ENCODE results near the gene RNF181.
"Not testable (repeated sequence)": the region's sequence is repeated elsewhere in the genome, so short reads cannot be mapped to it uniquely, and the experiment has no call there.

Gene RNF181

GRCh38 chr2:85600951-85601770 is 5.6 kb downstream of the RNF181 start:
- H3K36me3 ChIP-seq (ENCODE audit: control insufficient read depth, insufficient read depth, low read length), result peaks cover 6% of the 10 kb centered on the region
- no peak overlapping the region for H3K4me3 ChIP-seq (ENCODE audit: low read length)
- peaks cover 28% of the 10 kb centered on the region for H3K4me1 ChIP-seq (ENCODE audit: control insufficient read depth, insufficient read depth, low read length)
- no peaks in the 10 kb centered on the region for H3K27me3 ChIP-seq (ENCODE audit: control insufficient read depth, insufficient read depth, low read length)
- H3K9ac ChIP-seq (ENCODE audit: low read length), result peak overlapping the region; percentile 61
- no peaks in the 10 kb centered on the region for H3K9me3 ChIP-seq (ENCODE audit: control insufficient read depth, low read length)

DNA sequence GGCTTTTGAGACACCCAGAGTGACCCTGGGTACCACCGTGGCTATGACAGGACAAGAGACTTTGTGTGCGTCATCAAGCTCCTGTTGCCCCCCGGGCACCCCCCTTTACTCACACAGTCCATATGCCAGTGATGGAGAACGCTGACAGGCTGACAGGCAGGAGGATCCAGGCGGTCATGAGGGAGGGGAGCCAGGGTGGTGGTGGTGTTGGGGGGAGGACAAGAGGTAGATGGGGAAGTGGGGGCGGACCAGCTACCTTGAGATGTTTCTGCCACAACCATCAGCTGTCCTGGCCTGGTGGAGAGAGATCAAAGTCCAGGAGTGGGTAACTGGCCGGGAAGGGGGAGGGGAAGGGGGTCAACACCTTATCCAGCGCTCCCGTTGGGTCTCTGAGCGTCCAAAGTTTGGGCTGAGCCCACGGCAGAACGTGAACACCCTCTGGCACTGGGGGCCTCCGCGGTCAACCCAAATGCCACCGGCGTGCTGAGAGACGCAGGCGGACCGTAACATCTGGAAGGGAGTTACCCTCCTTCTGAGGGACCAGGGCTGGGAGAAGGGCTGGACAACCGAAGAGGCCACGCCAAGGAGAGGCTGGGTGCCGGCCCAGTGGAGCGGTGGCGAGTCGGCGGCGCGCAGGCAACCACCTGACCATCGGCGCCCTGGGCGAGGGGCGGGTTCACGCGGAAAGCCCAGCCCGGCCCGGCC is 6.4 kb downstream of the RNF181 start:
- peak overlapping the region; percentile 61 for H3K9ac ChIP-seq (ENCODE audit: low read length)
- peaks cover 6% of the 10 kb centered on the region for H3K36me3 ChIP-seq (ENCODE audit: control insufficient read depth, insufficient read depth, low read length)
- H3K27me3 ChIP-seq (ENCODE audit: control insufficient read depth, insufficient read depth, low read length), result no peaks in the 10 kb centered on the region
- H3K9me3 ChIP-seq (ENCODE audit: control insufficient read depth, low read length), result no peaks in the 10 kb centered on the region
- peak overlapping the region; percentile 16 for H3K4me3 ChIP-seq (ENCODE audit: low read length)
- H3K4me1 ChIP-seq (ENCODE audit: control insufficient read depth, insufficient read depth, low read length), result peaks cover 22% of the 10 kb centered on the region

DNA sequence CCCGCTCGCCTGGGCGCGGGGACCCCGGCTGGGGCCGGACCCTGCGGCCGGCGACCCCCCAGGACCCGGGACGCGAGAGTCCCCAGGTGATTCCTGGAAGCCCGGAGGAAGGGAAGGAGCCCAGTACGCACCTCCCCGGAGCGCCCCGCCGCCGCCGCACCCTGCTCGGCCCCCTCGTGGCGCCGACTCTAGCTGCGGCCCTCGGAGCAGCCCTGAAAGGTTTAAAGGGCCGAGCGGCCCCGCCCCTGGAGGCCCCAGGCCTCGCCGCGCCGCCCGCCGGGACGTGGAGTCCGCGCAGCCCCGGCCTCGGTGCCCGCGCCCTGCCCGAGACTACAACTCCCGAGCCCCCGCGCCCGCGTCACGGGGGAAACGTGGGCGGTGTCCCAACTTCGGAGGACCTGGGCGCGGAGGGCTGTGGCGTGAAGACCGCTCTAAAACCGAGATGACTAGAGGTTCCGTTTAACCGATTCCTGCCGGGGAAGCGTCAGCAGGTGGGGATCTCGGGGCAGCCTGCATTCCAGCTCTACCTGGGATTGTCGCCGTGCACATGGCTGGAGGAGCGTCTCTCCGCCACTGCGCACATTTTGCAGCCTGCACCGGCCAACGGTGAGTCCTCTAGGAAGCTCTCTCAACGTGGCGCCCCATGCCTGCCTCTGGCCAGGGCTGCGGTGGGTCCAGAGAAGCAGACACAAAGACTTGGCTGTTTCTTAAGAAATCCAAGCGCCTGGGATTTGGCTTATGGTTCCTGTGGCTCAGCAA is 7.1 kb downstream of the RNF181 start, which contains the start of gene TMEM150A:
TSS of gene TMEM150A (minus strand) at position 223 of the 759 bp plus-strand sequence. CDS start 750 bp downstream, outside the sequence.
- peak within 1 kb of the TSS; percentile 51 for H3K4me3 ChIP-seq (ENCODE audit: low read length)
- no peaks in the 10 kb centered on the region for H3K27me3 ChIP-seq (ENCODE audit: control insufficient read depth, insufficient read depth, low read length)
- peak within 1 kb of the TSS; percentile 70 for H3K9ac ChIP-seq (ENCODE audit: low read length)
- peaks cover 22% of the 10 kb centered on the region for H3K4me1 ChIP-seq (ENCODE audit: control insufficient read depth, insufficient read depth, low read length)
- no peaks in the 10 kb centered on the region for H3K9me3 ChIP-seq (ENCODE audit: control insufficient read depth, low read length)
- peaks cover 6% of the 10 kb centered on the region for H3K36me3 ChIP-seq (ENCODE audit: control insufficient read depth, insufficient read depth, low read length)

- H3K9me3 ChIP-seq (ENCODE audit: control insufficient read depth, low read length); H3K27me3 ChIP-seq (ENCODE audit: control insufficient read depth, insufficient read depth, low read length); H3K4me3 ChIP-seq (ENCODE audit: low read length); H3K36me3 ChIP-seq (ENCODE audit: control insufficient read depth, insufficient read depth, low read length); H3K9ac ChIP-seq (ENCODE audit: low read length): not testable (repeated sequence)
- peaks cover 22% of the 10 kb centered on the region for H3K4me1 ChIP-seq (ENCODE audit: control insufficient read depth, insufficient read depth, low read length)
These were observed 8.5 kb downstream of the RNF181 start for GRCh38 chr2:85604133-85604444.

GRCh38 chr2:85604568-85605339 is 9.2 kb downstream of the RNF181 start:
- Histone ChIP-seq H3K4me1 (ENCODE audit: control insufficient read depth, insufficient read depth, low read length) (peaks cover 22% of the 10 kb centered on the region), H3K9me3 (ENCODE audit: control insufficient read depth, low read length) (no peaks in the 10 kb centered on the region), H3K27me3 (ENCODE audit: control insufficient read depth, insufficient read depth, low read length) (no peaks in the 10 kb centered on the region), H3K36me3 (ENCODE audit: control insufficient read depth, insufficient read depth, low read length) (no peaks in the 10 kb centered on the region), H3K9ac (ENCODE audit: low read length) (no peak overlapping the region), H3K4me3 (ENCODE audit: low read length) (no peak overlapping the region)

- Histone ChIP-seq H3K9ac (ENCODE audit: low read length) (no peak overlapping the region), H3K36me3 (ENCODE audit: control insufficient read depth, insufficient read depth, low read length) (no peaks in the 10 kb centered on the region), H3K4me1 (ENCODE audit: control insufficient read depth, insufficient read depth, low read length) (peaks cover 28% of the 10 kb centered on the region), H3K4me3 (ENCODE audit: low read length) (no peak overlapping the region), H3K27me3 (ENCODE audit: control insufficient read depth, insufficient read depth, low read length) (no peaks in the 10 kb centered on the region), H3K9me3 (ENCODE audit: control insufficient read depth, low read length) (no peaks in the 10 kb centered on the region)
These were observed 10.0 kb downstream of the RNF181 start for GRCh38 chr2:85605406-85606115.

- Histone ChIP-seq H3K9me3 (ENCODE audit: control insufficient read depth, low read length) (no peaks in the 10 kb centered on the region), H3K9ac (ENCODE audit: low read length) (no peak overlapping the region), H3K4me1 (ENCODE audit: control insufficient read depth, insufficient read depth, low read length) (peaks cover 28% of the 10 kb centered on the region), H3K4me3 (ENCODE audit: low read length) (no peak overlapping the region), H3K27me3 (ENCODE audit: control insufficient read depth, insufficient read depth, low read length) (no peaks in the 10 kb centered on the region), H3K36me3 (ENCODE audit: control insufficient read depth, insufficient read depth, low read length) (no peaks in the 10 kb centered on the region)
These were observed 10.5 kb downstream of the RNF181 start for GRCh38 chr2:85606116-85606455.

GRCh38 chr2:85607268-85608215 is 12.0 kb downstream of the RNF181 start:
- no peaks in the 10 kb centered on the region for H3K27me3 ChIP-seq (ENCODE audit: control insufficient read depth, insufficient read depth, low read length)
- no peaks in the 10 kb centered on the region for H3K9me3 ChIP-seq (ENCODE audit: control insufficient read depth, low read length)
- no peaks in the 10 kb centered on the region for H3K36me3 ChIP-seq (ENCODE audit: control insufficient read depth, insufficient read depth, low read length)
- no peak overlapping the region for H3K4me3 ChIP-seq (ENCODE audit: low read length)
- H3K4me1 ChIP-seq (ENCODE audit: control insufficient read depth, insufficient read depth, low read length), result peaks cover 20% of the 10 kb centered on the region
- no peak overlapping the region for H3K9ac ChIP-seq (ENCODE audit: low read length)

GRCh38 chr2:85611217-85611704 is 15.7 kb downstream of the RNF181 start:
- Histone ChIP-seq H3K9ac (ENCODE audit: low read length) (peak overlapping the region; percentile 83), H3K27me3 (ENCODE audit: control insufficient read depth, insufficient read depth, low read length) (no peaks in the 10 kb centered on the region), H3K4me3 (ENCODE audit: low read length) (peak overlapping the region; percentile 88), H3K36me3 (ENCODE audit: control insufficient read depth, insufficient read depth, low read length) (no peaks in the 10 kb centered on the region), H3K9me3 (ENCODE audit: control insufficient read depth, low read length) (no peaks in the 10 kb centered on the region), H3K4me1 (ENCODE audit: control insufficient read depth, insufficient read depth, low read length) (peaks cover 6% of the 10 kb centered on the region)

DNA sequence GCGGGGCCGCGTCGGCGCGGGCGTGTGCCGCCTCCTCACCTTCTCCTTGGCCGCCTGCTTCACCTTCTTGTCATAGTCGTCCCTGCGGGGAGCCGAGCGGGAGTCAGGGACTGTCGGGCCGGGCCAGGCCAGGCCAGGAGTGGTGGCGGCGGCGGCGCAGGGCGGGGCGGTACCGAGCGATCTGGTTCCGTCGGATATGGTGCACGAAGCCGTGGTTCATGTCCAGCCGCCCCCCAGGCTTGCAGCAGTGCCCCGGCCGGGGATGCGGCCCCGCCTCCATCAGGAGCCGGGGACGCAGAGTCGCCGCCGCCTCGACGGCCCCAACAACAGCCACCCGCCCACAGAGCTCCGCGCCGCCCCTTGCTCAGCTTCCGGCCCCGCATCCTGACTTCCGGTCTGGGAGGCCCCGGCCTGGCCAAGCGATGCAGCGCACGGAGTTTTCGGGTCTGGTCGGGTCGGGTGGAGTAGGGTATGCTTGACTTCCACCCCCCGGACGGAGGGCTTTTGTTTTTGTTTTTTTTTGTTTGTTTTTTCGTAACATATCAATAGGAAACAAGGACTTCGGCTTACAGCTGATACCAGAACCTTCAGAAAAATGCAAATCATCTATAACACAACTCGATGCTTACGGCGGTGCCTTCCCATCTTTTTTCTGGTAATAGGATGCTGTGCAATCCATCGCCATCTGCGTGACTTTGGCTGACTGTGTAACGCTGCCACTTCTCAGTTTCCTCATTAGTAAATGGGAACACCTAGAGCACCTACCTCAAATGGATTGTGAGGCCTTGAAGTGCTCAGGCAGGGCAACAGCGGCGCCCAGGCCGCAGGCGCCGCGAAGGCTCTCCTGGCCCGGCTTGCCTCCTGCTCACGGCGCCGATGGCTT is 16.4 kb downstream of the RNF181 start, which contains the start of gene C2orf68:
TSS of gene C2orf68 (minus strand) at position 362 of the 883 bp plus-strand sequence. CDS start at position 280, 82 bp downstream.
- H3K36me3 ChIP-seq (ENCODE audit: control insufficient read depth, insufficient read depth, low read length), result no peaks in the 10 kb centered on the region
- H3K27me3 ChIP-seq (ENCODE audit: control insufficient read depth, insufficient read depth, low read length), result no peaks in the 10 kb centered on the region
- peak within 1 kb of the TSS; percentile 88 for H3K4me3 ChIP-seq (ENCODE audit: low read length)
- no peaks in the 10 kb centered on the region for H3K9me3 ChIP-seq (ENCODE audit: control insufficient read depth, low read length)
- peak within 1 kb of the TSS; percentile 83 for H3K9ac ChIP-seq (ENCODE audit: low read length)
- H3K4me1 ChIP-seq (ENCODE audit: control insufficient read depth, insufficient read depth, low read length), result peaks cover 6% of the 10 kb centered on the region

Data from mucosa of stomach (tissue), 1 donor.